Neural progenitor cell (in vitro differentiated cells): ENCODE measurements around the gene SHH.

Source experiments
- CTCF ChIP-seq: fragments of 200-600 bp; sonication (generic); IDR thresholded peaks from 2 replicates; pipeline ENCODE4 v1.5.1; 2017; ENCODE audit warnings: antibody characterized with exemption, mild to moderate bottlenecking
- EZH2 ChIP-seq: fragments of 200-600 bp; sonication (generic); IDR thresholded peaks from 2 replicates; pipeline ENCODE4 v1.6.1; 2017; ENCODE audit warnings: antibody characterized with exemption, mild to moderate bottlenecking, moderate library complexity

- TF ChIP-seq CTCF, result no peak
- TF ChIP-seq EZH2, result no peak
Measured at GRCh38 chr7:155860840-155861479, 48.7 kb upstream of the SHH start.
